Natural killer cell (primary cell): ENCODE measurements around the gene SPAG16. TPM values are rescaled to one million over a fixed set of nuclear protein-coding genes. Genes with fewer than 3 reads are reported as not detected.

Experiments used
- ATAC-seq, 3 donors: fragments of 150-1000 bp in 2 of 3; fragments of 200-7000 bp in 1 of 3; cut with Tn5 transposase; 1 replicate in 1 of 3; 2 replicates in 2 of 3; pipeline ENCODE4 v1.10.0; 2021; ENCODE audit warnings: mild to moderate bottlenecking in 2 of 3, moderate library complexity in 2 of 3
- DNase-seq, 2 donors: peaks; one replicate each; pipeline versions ENCODE4 v3.0.0 to v3.0.0-alpha.2; 2013 to 2021; ENCODE audit warnings: mixed read lengths in 1 of 2
- H3K27ac ChIP-seq: one replicate; pipeline ENCODE4 v1.5.1; 2013; ENCODE audit warnings: mild to moderate bottlenecking, low read length
- H3K27me3 ChIP-seq: one replicate; pipeline ENCODE4 v1.6.1; 2013; ENCODE audit warnings: low read length; ENCODE audit not compliant: control insufficient read depth, insufficient read depth
- H3K36me3 ChIP-seq: one replicate; pipeline ENCODE4 v1.6.1; 2013; ENCODE audit warnings: low read length; ENCODE audit not compliant: control insufficient read depth, insufficient read depth
- H3K4me1 ChIP-seq: one replicate; pipeline ENCODE4 v1.6.1; 2013; ENCODE audit warnings: low read length; ENCODE audit not compliant: control insufficient read depth, insufficient read depth
- H3K4me3 ChIP-seq: one replicate; pipeline ENCODE4 v1.5.1; 2013; ENCODE audit warnings: low read length
- H3K9me3 ChIP-seq: one replicate; pipeline ENCODE4 v1.6.1; 2013; ENCODE audit warnings: low read length; ENCODE audit not compliant: control insufficient read depth, insufficient read depth
- H3K27ac Mint-ChIP-seq, 2 donors: one replicate each; pipeline ENCODE4 v1.8.0; 2022; ENCODE audit warnings: mild to moderate bottlenecking in 2 of 2, mixed read lengths in 2 of 2, moderate library complexity in 1 of 2
- H3K27me3 Mint-ChIP-seq, 2 donors: one replicate each; pipeline ENCODE4 v1.8.0; 2022; ENCODE audit warnings: low read depth in 2 of 2, mixed read lengths in 2 of 2
- H3K36me3 Mint-ChIP-seq: one replicate; pipeline ENCODE4 v1.8.0; 2022; ENCODE audit warnings: mixed read lengths
- H3K4me1 Mint-ChIP-seq, 2 donors: one replicate each; pipeline ENCODE4 v1.8.0; 2022; ENCODE audit warnings: mixed read lengths in 2 of 2
- H3K4me3 Mint-ChIP-seq: one replicate; pipeline ENCODE4 v1.8.0; 2022; ENCODE audit warnings: mild to moderate bottlenecking, moderate library complexity, mixed read lengths
- H3K9me3 Mint-ChIP-seq, 2 donors: one replicate each; pipeline ENCODE4 v1.8.0; 2022; ENCODE audit warnings: mixed read lengths in 2 of 2
- WGBS: methylation state at CpG from one replicate; pipeline ENCODE4 v1.1.7; 2013; ENCODE audit warnings: missing lambda C conversion rate; ENCODE audit not compliant: insufficient coverage; 5-methylcytosine and 5-hydroxymethylcytosine counted together
- intact Hi-C: fragments of 100-400 bp; cut with micrococcal nuclease; formaldehyde crosslinking; loops from one replicate; pipeline ENCODE4 v1.14.2; 2022
- total RNA-seq, 4 donors: library from RNA; stranded (reverse); fragments of 120-200 nt in 1 of 4; gene quantifications; one replicate each; pipeline versions ENCODE4 v1.2.3 to v1.2.4, GENCODE V29; 2013 to 2022
- TF ChIP-seq, protein P1 (sequence below): fragments of 200-600 bp; IDR thresholded peaks from one replicate; pipeline ENCODE4 v1.8.0; 2022; ENCODE audit warnings: antibody characterized with exemption

The SPAG16 gene
- total RNA-seq, 3 donors from 2014 or later (not counting 1 experiment from before 2014, with no cell fraction given), result 3.5 to 5.8 (median 4.0) TPM

DNA sequence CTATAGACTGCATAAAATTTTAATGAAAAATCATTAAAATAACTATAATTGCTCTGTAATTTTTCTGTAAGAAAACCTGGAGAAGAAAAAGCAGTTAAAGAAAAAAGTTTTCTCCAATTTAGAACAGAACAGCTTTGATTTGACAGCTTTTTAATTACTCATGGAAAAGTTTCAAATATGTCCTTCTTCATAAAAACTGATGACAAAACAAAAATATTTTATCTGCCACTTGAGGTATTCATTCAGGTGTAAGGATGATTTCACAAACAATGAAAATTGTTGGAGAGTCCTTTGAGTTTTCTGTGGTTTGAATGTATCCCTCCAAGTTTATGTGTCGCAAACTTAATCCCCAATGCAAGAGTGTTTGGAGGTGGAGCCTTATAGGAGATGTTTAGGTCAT is 824.3 kb downstream of the SPAG16 start:
- Histone ChIP-seq H3K27me3 (no peaks in the 10 kb centered on the region), H3K36me3 (no peaks in the 10 kb centered on the region), H3K9me3 (no peaks in the 10 kb centered on the region), H3K4me1 (no peaks in the 10 kb centered on the region), H3K27ac (no peak overlapping the region), H3K4me3 (no peak overlapping the region)
- H3K4me1 Mint-ChIP-seq, result no peaks in the 10 kb centered on the region
- no peak for DNase-seq
- no peaks in the 10 kb centered on the region for H3K36me3 Mint-ChIP-seq
- TF ChIP-seq, protein P1, sequence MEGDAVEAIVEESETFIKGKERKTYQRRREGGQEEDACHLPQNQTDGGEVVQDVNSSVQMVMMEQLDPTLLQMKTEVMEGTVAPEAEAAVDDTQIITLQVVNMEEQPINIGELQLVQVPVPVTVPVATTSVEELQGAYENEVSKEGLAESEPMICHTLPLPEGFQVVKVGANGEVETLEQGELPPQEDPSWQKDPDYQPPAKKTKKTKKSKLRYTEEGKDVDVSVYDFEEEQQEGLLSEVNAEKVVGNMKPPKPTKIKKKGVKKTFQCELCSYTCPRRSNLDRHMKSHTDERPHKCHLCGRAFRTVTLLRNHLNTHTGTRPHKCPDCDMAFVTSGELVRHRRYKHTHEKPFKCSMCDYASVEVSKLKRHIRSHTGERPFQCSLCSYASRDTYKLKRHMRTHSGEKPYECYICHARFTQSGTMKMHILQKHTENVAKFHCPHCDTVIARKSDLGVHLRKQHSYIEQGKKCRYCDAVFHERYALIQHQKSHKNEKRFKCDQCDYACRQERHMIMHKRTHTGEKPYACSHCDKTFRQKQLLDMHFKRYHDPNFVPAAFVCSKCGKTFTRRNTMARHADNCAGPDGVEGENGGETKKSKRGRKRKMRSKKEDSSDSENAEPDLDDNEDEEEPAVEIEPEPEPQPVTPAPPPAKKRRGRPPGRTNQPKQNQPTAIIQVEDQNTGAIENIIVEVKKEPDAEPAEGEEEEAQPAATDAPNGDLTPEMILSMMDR, result no peak
- no peak overlapping the region for H3K27ac Mint-ChIP-seq
- H3K9me3 Mint-ChIP-seq, result peaks cover 14% of the 10 kb centered on the region in 2 donors
- WGBS, result 100% methylated on average over 1 of the region's 1 CpG
- H3K27me3 Mint-ChIP-seq, result no peaks in the 10 kb centered on the region
- intact Hi-C loops, result no loop called here
- ATAC-seq, result no peak
- no peak overlapping the region for H3K4me3 Mint-ChIP-seq

DNA sequence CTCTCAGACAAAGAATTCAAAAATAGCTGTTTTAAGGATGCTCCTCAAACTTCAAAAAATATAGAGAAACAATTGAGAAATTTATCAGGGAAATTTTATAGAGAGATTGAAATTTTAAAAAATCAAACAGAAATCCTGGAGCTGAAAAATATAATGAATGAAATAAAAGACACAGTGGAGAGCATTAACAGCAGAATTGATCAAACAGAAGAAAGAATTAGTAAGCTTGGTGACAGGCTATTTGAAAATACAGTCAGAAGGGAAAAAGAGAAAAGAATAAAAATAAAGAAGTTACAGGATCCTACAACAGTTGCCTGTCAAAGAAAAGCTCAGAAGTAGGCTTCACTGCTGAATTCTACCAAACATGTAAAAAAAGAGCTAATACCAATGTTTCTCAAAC is 832.8 kb downstream of the SPAG16 start:
- TF ChIP-seq, protein P1, result no peak
- H3K4me1 Mint-ChIP-seq, result no peaks in the 10 kb centered on the region
- intact Hi-C loops, result no loop called here

DNA sequence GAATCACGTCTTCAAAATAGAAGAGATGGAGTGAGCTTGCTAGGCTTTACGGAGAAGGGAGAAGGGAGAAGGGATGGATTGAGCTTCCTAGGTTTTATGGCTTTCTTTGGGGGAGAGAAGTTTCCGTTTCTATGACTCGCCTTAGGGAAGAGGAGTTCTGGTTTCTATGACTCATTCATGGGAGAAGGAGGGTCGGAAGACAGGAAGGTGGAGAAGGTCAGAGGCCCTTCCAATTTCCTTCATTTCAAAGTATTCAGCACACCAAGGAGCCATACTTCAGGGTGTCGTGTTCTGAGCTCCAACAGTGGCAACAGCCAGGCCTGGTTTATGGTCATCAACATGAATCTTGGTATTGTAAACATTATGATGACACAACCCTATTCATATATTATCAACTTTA is 841.9 kb downstream of the SPAG16 start:
- no peaks in the 10 kb centered on the region for H3K9me3 ChIP-seq
- Mint-ChIP-seq H3K9me3 (peaks cover 7% of the 10 kb centered on the region in 2 donors), H3K4me3 (no peak overlapping the region), H3K36me3 (no peaks in the 10 kb centered on the region), H3K4me1 (no peaks in the 10 kb centered on the region), H3K27me3 (no peaks in the 10 kb centered on the region), H3K27ac (no peak overlapping the region)
- DNase-seq (no peak), ATAC-seq (no peak)
- no peaks in the 10 kb centered on the region for H3K4me1 ChIP-seq
- intact Hi-C loops, result no loop called here
- no peak overlapping the region for H3K27ac ChIP-seq
- TF ChIP-seq, protein P1, result no peak
- no peaks in the 10 kb centered on the region for H3K27me3 ChIP-seq
- no peak overlapping the region for H3K4me3 ChIP-seq
- WGBS, result 86% methylated on average over 5 of the region's 6 CpGs
- no peaks in the 10 kb centered on the region for H3K36me3 ChIP-seq

More for the DNA sequence above, 832.8 kb downstream of the SPAG16 start:
- DNase-seq (no peak), ATAC-seq (no peak)
- H3K4me3 ChIP-seq, result no peak overlapping the region
- Mint-ChIP-seq H3K9me3 (peaks cover 18 to 29% of the 10 kb centered on the region in 2 donors), H3K36me3 (peaks cover 17% of the 10 kb centered on the region), H3K27ac (no peak overlapping the region), H3K27me3 (no peaks in the 10 kb centered on the region), H3K4me3 (no peak overlapping the region)
- H3K27ac ChIP-seq, result no peak overlapping the region
- peaks cover 7% of the 10 kb centered on the region for H3K9me3 ChIP-seq
- H3K4me1 ChIP-seq, result no peaks in the 10 kb centered on the region
- no peaks in the 10 kb centered on the region for H3K27me3 ChIP-seq
- no peaks in the 10 kb centered on the region for H3K36me3 ChIP-seq

DNA sequence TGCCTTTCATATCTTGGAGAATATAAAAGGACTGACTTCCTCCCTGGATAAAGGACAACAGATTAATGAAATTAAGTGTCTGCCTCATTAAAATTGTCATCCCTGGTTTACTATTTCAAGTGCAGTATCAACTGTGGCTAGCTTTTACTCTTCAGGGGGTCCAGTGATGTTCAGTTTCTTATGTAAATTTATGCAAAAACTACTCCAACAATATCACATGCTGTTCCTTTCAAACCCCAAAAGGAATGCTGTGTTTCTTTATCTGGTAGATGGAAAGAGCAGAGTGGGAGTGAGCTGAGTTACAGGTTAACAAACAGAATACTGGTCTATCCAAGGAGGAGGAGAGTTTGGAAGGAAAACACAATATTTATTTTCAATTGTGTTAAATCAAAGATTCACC is 842.9 kb downstream of the SPAG16 start:
- H3K36me3 Mint-ChIP-seq, result peaks cover under 1% of the 10 kb centered on the region
- Histone ChIP-seq H3K36me3 (no peaks in the 10 kb centered on the region), H3K27ac (no peak overlapping the region), H3K4me1 (no peaks in the 10 kb centered on the region), H3K27me3 (no peaks in the 10 kb centered on the region), H3K4me3 (no peak overlapping the region), H3K9me3 (no peaks in the 10 kb centered on the region)
- no peaks in the 10 kb centered on the region for H3K27me3 Mint-ChIP-seq
- TF ChIP-seq, protein P1, result no peak
- DNase-seq (no peak), ATAC-seq (no peak)
- H3K4me1 Mint-ChIP-seq, result no peaks in the 10 kb centered on the region
- intact Hi-C loops, result no loop called here
- H3K4me3 Mint-ChIP-seq, result no peak overlapping the region
- peaks cover 7 to 8% of the 10 kb centered on the region in 2 donors for H3K9me3 Mint-ChIP-seq
- H3K27ac Mint-ChIP-seq, result no peak overlapping the region
